ENCODE results near the gene CDK15.
"Not testable (repeated sequence)": the region's sequence is repeated elsewhere in the genome, so short reads cannot be mapped to it uniquely, and the experiment has no call there.

CDK15 gene

GRCh38 chr2:201790989-201791388, 15.3 kb upstream of the CDK15 start:
- no peak for DNase-seq

GRCh38 chr2:201793631-201794030, 12.7 kb upstream of the CDK15 start:
- no peak for DNase-seq

GRCh38 chr2:201794294-201794693, 12.0 kb upstream of the CDK15 start:
- no peak for DNase-seq

GRCh38 chr2:201795607-201796477, 10.5 kb upstream of the CDK15 start:
- DNase-seq = peak; percentile 4

GRCh38 chr2:201796478-201796865, 9.9 kb upstream of the CDK15 start:
- no peak for DNase-seq

- DNase-seq = no peak
These were observed 9.0 kb upstream of the CDK15 start for GRCh38 chr2:201797175-201797840.

- no peak for DNase-seq
These were observed 8.0 kb upstream of the CDK15 start for GRCh38 chr2:201798252-201798913.

GRCh38 chr2:201798914-201799285, 7.4 kb upstream of the CDK15 start:
- not testable (repeated sequence) for DNase-seq

- DNase-seq = no peak
These were observed 1.2 kb downstream of the CDK15 start for GRCh38 chr2:201807452-201807999.

GRCh38 chr2:201808027-201808426, 1.7 kb downstream of the CDK15 start:
- DNase-seq = no peak

- DNase-seq = no peak
These were observed 3.3 kb downstream of the CDK15 start for GRCh38 chr2:201809633-201810032.

GRCh38 chr2:201810604-201811003, 4.3 kb downstream of the CDK15 start:
- DNase-seq = not testable (repeated sequence)

- DNase-seq = no peak
These were observed 7.8 kb downstream of the CDK15 start for GRCh38 chr2:201813996-201814760.

- no peak for DNase-seq
These were observed 10.6 kb downstream of the CDK15 start for GRCh38 chr2:201816657-201817575.

GRCh38 chr2:201820383-201821007, 14.2 kb downstream of the CDK15 start:
- no peak for DNase-seq

- DNase-seq = no peak
These were observed 14.7 kb downstream of the CDK15 start for GRCh38 chr2:201821080-201821479.

- no peak for DNase-seq
These were observed 17.9 kb downstream of the CDK15 start for GRCh38 chr2:201824212-201824611.

GRCh38 chr2:201827621-201828020, 21.3 kb downstream of the CDK15 start:
- DNase-seq = no peak

- DNase-seq = no peak
These were observed 21.9 kb downstream of the CDK15 start for GRCh38 chr2:201828220-201828619.

GRCh38 chr2:201830666-201831065, 24.3 kb downstream of the CDK15 start:
- no peak for DNase-seq

- DNase-seq = no peak
These were observed 25.1 kb downstream of the CDK15 start for GRCh38 chr2:201831469-201831868.
